ENCODE measurements around the gene MYLK.

MYLK gene

DNA sequence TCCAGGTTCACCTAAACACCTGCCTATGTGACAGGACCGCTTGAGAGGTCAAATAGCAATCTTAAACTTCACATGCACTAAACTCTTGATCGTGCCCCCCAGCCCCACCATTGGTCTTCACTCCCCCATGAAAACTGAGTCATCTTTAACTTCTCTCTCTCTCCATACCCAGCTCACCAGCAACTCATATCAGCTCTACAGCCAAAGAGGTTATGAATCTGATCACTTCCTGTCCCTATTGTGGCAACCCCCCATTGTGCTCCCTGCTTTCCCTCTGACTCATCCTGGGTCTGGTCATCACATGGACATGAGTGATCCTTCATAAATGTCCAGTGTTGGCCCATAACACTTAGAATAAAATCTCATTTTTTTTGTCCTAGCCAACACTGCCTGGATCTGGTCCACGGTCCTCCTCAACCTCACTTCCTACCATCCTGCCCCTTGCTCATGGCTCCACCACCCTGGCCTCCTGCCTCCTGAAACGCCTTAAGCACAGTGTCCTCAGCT is 195.8 kb downstream of the MYLK start:
- in situ Hi-C loops (cut with HindIII; ENCODE audit: low sequenced_read_pairs) = no loop called here

DNA sequence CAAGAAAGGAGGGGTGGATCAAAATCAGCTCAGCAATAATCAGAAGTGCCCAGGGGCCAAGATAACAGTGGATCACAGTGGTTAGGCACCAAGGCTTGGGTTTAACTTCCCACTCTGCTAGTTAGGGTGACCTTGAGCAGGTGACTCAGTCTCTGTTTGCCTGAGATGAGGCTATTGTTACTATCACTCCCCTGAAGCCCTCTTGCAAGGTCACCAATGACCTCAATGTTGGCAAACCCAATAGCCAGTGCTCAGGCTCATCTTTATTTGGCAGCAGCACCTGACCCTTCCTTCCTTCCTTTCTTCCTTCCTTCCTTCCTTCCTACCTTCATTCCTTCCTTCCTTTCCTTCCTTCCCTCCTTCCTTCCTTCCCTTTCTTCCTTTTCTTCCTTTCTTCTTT is 196.8 kb downstream of the MYLK start:
- in situ Hi-C loops (cut with HindIII; ENCODE audit: low sequenced_read_pairs) = no loop called here

DNA sequence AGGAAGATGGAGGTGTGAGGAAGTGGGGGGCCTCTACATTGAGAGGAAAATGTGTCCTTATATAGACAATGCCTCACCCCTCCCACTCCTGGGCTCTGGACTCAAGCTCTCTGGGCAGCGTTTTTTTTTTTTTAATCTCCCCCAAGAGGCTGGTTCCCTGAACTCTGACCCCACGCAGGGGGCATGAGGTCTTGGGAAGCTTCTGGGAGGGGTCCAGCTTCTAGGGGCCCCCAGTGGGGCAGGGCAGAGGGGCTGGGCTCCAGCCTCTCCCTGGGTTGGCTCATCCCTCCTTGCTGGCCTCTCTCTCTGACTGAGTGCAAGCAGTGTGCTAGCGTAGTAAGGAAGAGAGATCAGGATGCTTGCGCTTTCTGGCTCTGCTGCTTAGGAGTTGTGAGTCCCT is 197.9 kb downstream of the MYLK start:
- in situ Hi-C loops (cut with HindIII; ENCODE audit: low sequenced_read_pairs) = no loop called here

DNA sequence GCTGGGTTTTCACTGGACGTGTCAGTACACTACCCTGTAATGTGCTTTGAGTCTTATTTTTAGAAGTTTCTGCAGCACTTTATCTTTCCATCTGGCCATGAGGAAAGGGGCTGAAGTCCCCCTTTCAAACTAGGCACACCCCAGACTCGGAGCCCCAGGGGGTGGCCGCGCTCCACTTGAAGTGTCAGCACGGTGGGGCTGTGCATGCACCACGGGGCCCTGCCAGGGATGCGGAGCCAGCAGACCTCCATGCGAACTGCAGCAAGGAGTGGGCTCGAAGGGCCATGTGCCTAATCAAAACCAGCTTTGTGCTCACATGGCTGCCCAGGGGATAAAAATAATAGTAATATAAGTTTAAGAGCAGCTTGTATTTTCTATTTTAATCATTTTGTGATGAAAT is 198.4 kb downstream of the MYLK start:
- in situ Hi-C loops (cut with HindIII; ENCODE audit: low sequenced_read_pairs) = no loop called here

DNA sequence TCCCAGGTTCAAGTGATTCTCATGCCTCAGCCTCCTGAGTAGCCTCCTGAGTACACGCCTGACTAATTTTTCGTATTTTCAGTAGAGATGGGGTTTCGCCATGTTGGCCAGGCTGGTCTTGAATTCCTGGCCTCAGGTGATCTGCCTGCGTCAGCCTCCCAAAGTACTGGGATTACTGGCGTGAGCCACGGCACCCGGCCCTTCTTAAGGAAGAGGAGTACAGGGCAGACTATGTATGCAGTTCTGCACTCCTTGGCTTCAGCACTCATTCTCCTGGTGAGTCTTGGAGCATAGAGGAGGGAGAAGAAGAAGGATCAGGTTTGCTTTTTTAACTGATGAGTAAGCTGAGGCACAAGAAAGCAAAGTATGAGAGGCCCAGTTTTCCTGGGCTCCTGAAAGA is 199.5 kb downstream of the MYLK start:
- in situ Hi-C loops (cut with HindIII; ENCODE audit: low sequenced_read_pairs) = no loop called here

DNA sequence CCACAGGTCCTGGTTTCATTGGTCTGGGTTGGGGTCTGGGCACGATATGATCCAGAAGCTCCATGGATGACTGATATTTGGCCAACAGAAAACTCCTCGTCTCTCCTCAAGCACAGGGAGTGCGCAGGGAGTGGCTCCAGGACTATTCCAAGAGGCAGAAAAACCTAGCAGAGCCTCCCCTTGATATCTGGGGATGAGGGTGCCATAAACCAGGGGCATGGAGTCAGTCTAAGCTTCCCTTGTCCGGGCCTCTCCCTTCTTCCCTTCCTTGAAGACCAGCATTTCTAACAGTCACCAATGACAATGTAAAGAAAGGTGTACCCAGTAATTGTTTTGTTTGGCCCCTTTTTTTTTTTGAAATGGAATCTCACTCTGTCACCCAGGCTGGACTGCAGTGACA is 199.9 kb downstream of the MYLK start:
- in situ Hi-C loops (cut with HindIII; ENCODE audit: low sequenced_read_pairs) = no loop called here

DNA sequence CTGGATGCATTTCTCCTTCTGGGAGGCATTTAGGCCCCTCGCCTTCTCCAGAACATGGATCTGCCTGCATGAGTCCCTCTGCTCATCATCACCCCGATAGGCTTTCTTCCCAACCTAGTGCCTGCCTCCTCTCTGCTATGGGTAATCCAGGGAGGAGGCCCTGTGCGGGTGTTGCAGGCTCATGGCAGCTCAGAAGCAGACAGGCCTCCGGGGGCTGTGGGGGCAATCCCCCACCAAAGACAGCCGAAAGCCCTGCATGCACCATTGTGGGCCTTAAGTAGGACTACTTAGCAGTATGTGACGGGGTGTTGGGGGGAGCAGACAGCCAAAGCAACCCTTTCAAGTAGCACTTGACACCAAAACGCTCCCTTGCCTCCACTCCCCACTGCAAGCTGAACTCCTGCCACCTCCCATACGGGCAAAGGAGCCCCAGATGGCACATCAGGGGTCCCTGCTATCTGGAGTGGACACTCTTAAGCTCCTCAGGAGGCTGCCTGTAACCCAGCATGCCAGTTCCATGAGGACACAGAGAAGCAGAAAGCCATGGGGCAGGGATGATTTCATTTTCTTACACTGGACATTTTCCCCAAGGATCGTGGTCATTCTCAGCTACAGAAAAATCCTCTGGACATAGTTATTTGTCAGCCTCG is 200.5 kb downstream of the MYLK start:
- in situ Hi-C loops (cut with HindIII; ENCODE audit: low sequenced_read_pairs) = no loop called here

DNA sequence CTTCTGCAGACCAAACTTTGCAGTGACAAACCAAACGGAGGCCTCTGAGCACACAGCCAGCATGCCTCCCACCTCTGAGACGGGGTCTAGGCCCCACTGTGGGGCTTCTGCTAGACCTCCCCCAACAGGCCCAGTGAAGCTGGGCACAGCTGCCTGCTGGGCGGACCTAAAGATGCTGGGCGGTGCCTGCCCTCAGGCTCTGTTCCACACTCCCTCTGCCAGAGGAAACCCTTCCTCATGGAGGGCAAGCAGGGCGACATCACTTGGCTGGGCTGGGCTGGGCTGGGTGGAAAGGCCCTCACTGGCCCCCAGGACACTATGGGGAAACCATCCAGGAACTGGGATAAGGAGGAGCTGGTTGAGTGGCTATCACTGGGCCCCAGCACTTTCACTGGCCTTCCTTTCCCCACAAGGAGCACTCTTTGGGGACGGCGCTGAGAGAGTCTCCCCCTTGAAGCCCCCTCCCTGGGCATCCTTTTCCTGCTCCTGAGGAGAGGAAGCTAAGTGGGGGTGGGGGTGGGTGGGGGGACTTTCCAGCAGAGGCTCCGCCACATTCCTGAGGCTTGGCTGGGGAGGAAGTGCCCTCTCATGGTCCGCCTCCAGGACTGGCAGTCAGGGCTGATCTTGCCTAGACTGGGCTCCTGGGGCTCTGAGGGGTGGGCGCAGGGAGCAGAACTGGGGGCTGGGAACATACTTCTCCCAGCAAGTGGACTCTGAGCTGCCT is 201.2 kb downstream of the MYLK start:
- in situ Hi-C loops (cut with HindIII; ENCODE audit: low sequenced_read_pairs) = no loop called here

DNA sequence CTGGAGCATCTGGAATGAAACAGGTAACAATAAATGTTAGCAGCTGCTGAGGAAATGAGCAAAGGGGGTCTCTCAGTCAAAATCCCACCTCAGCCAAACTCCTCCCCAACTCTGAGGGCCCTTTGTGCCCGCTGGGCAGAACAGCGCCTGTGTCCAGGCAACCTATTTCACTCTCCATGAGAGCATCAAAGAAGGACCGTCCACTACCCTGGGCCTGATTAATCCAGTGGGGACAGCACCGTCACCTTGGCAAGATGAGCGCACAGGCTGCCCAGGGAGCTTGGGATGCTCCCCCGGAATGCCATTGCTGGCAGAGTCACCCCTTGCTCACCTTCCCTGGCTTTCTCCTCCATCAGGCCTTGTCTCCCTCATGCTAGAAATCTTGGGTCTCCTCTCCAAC is 201.8 kb downstream of the MYLK start:
- in situ Hi-C loops (cut with HindIII; ENCODE audit: low sequenced_read_pairs) = no loop called here

DNA sequence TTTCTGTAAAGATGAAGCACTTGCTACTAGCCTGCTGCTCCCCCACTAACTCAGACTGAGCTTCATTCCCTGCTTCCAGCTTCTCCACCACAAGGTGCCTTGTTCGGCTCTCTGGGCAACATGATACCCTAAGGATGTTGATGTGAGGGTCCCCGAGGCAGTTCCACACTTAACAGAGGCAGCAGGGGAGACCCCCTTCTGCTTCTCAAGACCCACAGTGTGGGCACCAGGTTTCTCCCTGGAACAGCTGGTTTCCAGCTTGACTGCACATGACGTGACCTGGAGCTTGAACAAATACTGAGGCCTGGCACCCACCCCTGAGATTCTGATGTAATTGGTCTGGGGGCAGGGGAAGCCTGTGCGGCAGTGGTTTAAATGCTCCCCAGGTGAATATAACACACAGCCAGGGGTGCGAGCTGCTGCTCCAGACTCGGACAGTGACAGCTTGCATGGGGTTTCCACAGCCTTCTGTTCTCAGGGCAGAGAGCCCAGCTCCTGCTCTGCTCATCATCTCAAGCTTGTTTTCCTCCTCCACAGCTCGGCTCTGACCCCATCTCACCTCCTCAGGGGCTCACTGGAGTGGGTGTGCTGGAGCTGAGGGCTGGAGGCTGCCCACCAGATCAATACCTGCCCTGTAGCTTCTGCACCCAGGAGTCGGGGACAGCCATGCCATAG is 204.3 kb downstream of the MYLK start:
- in situ Hi-C loops (cut with HindIII; ENCODE audit: low sequenced_read_pairs) = no loop called here

DNA sequence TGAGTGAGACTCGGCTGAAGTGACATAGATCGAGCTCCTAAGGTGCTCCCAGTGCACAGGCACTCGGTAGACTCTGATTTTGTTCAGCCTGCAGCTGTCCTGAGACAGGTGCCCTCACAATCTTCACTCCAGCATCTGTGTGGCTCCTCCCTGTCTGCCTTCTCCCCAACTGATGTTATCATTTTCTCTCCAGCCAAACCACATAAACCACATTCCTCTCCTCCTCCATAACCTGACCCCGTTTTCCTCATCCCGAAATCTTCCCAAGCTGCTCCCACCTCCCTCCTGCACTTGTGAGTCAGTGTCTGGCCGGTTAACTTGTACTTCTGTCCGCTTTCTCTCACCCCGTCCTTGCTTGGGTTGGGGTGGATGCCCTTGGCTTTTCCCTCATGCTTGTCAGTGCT is 206.0 kb downstream of the MYLK start:
- in situ Hi-C loops (cut with HindIII; ENCODE audit: low sequenced_read_pairs) = no loop called here

DNA sequence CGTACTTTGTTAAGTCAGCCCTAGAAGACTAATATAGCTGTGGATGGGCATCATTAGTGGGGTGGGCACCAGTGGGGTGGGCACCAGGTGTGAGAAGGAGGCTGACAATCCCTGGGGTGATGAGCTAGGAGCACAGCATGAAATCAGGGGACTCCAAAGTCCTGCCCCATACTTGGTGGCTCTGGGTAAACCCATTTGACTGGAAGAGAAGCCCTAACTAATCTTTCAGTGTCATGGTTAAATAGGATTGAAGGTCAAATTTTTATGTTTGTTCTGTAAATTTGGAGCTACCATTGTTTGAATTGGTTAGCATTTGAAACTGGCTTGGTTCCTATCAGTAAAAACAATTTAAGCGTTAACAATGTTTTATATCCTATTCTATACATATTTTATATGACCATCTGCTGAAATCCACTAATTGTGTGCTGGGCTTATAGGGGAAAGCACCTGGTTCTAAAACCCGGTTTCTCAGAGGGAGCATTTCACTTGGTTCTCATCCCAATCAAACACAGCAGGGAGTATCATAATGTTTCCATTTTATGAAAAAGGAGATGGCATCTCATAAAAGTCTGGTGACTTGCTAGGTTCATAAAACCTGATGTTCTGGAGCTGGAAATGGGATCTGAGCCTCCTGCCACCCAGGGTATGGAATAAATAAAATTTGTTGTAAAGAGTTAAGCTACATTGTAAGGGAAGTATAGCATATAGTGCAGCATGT is 211.5 kb downstream of the MYLK start:
- in situ Hi-C loops (cut with HindIII; ENCODE audit: low sequenced_read_pairs) = no loop called here

DNA sequence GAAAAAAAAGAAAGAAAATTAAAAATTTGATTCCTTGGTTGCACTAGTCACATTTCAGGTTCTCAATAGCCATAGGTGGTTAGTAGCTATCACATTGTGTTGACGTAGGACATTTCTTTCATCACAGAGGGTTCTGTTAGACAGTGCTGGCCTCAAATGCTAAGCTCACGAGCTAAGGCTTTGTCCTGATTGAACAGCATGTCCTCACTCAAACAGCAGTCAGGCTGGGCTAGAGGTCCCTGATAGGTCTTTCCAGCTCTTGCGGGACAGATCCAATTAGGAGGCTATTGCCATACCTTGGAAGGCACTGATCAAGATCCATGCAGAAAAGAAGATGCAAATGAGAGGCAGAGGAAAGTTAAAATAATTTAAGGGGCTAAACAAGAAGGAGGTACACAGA is 213.4 kb downstream of the MYLK start:
- in situ Hi-C loops (cut with HindIII; ENCODE audit: low sequenced_read_pairs) = no loop called here

DNA sequence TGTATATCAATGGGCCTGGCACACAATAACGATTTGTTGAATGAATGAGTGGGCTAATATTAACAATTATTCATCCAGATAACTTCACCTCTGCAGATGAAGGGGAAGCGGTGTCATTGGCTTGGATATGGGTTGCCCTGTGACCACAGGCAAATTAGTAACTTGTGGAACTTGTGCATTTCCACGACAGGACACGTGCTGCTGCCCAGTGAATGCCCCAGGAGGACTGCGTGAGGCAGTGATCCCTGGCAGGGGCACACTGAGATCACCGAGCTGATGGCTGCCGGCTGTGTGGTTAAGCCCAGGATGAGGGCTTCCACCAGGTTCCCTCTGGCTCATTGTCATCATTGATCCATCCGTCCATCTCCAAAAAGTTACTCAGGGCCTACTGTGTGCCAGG is 215.2 kb downstream of the MYLK start:
- in situ Hi-C loops (cut with HindIII; ENCODE audit: low sequenced_read_pairs) = no loop called here

DNA sequence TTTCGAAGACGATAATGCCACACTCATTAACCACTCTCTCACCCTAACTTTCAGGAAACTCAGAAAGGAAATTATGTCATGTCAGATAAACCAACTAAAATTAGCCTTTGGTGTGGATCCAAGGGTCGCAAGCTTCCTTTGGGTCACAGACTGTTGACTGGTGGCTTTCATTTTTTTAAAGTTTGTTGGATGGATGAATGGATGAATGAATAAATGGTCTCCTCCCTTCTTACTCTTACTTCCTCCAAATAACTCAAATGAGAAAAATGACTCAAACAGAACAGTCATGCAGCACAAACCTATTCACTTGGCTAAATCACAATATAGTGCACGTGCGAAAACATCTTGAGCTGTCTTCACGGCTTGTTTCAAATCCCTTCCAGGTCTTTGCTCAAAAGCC is 216.3 kb downstream of the MYLK start:
- in situ Hi-C loops (cut with HindIII; ENCODE audit: low sequenced_read_pairs) = no loop called here

DNA sequence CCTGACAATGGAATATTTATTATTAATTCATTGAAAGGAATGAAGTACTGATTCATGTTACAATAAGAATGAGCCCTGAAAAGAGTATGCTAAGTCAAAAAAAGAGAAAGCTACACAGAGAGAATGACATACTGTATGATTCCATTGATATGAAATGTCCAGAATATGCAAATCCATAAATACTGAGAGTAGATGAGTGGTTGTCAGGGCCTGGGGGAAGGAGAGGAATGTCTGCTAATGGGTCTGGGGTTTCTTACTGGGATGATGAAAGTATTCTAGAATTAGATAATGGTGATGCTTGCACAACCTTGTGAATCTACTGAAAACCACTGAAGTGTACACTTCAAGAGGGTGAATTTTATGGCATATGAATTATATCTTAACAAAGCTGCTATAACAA is 219.4 kb downstream of the MYLK start:
- in situ Hi-C loops (cut with HindIII; ENCODE audit: low sequenced_read_pairs) = no loop called here

DNA sequence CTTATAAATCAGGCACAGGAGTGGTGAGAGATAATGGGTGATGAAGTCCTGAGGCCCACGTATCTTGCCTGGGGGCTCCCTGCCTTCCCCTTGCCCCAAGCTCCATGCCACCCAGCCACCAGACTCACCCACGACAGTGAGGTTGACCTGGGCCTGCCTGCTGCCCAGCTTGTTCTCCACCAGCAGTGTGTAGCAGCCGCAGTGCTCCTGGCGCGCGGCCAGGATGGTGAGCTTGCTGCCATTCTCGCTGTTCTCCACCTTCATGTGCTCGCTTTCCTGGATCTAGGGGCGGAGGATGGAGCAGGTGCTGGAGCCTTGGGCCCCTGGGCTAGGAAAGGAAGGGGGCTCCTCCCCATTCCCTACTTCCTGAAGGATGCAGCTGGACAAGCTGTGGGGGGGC is 220.2 kb downstream of the MYLK start:
- in situ Hi-C loops (cut with HindIII; ENCODE audit: low sequenced_read_pairs) = no loop called here

DNA sequence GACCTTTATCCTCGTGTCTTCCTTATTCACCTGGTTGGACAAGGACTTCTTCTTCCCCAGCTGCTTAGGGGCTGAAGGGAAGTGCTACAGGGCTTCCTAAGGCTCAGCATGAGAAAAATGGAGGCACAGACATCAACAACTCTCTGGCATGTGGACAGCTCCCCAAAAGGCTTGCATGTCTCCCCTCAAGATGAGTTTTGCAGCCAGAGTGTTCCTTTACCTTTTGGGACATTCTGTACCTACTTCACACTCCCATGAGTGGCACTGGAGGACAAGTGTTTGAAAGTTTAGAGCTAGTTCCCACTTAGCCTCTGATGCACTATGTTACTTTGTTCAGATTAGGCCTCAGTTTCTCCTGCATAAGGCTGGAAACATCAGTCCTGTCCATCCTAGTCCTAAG is 222.2 kb downstream of the MYLK start:
- in situ Hi-C loops (cut with HindIII; ENCODE audit: low sequenced_read_pairs) = no loop called here

DNA sequence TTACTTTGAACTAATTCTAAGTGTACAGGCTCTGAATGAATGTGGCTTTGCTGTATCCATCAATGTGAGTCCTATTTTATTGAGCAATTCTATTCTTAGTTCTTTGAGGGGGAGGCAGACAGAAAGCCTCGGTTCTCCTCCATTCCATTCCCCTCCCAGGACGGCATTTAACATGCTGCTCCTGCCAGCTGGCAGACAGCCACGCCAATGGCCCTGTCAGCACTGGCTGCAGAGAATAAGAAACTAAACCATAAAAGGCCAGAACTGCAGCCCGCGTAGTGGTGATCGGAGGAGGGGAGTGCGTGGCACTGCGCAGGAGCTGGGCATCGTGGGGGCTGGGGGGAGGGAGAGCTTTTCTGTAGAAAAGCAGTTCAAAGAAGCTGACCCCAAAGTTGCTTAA is 223.2 kb downstream of the MYLK start:
- in situ Hi-C loops (cut with HindIII; ENCODE audit: low sequenced_read_pairs) = no loop called here

DNA sequence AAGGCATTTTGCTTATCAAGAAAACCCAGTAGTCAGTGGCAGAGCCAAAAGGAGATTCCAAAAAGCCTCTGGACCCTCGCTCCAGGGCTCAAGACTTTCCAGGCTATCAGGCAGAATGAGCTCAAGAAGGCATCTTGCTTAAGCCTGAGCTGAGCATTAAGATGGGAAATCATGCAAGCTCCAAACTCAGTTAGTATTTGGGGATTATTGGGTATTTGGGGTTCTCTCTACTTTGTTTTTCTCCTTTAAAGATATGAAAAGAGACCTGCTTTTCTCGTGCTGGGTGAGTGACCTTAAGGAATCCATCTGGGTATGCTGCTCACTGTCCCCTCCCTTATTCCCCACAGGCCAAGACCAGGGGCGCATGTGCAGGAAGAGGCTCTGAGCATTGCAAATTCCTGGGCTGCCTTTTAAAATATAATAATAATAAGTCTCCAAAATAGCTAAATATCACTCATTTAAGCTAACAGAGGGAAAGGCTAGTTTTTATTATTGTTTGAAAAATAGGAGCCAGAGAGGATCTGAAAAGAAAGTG is 223.9 kb downstream of the MYLK start:
- in situ Hi-C loops (cut with HindIII; ENCODE audit: low sequenced_read_pairs) = no loop called here

DNA sequence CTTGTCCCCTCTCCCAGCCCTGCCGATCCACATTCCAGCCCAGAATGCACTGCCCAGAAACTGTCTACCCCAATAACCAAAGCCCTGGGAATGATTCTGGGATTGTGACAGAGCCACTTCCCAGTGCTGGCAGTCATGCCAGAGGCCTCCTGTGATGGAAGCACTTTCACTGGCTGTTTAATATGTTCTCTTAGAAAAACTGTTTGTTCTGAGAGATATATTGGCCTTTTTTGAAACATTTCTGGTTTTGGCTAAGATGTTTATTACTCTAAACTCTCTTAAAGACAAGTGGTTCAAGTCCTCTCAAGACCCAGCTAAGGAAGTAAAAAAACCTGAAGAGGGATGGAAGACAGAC is 225.3 kb downstream of the MYLK start:
- in situ Hi-C loops (cut with HindIII; ENCODE audit: low sequenced_read_pairs) = no loop called here
